NCI-H187 treated with DMSO at 0.1 percent for 48 hours (cell line): ENCODE results near the gene MTARC2.

Source experiments
- DNase-seq: peaks from one replicate; lab custom pipeline; 2025; lab: John Stamatoyannopoulos, UW

MTARC2 gene

DNA sequence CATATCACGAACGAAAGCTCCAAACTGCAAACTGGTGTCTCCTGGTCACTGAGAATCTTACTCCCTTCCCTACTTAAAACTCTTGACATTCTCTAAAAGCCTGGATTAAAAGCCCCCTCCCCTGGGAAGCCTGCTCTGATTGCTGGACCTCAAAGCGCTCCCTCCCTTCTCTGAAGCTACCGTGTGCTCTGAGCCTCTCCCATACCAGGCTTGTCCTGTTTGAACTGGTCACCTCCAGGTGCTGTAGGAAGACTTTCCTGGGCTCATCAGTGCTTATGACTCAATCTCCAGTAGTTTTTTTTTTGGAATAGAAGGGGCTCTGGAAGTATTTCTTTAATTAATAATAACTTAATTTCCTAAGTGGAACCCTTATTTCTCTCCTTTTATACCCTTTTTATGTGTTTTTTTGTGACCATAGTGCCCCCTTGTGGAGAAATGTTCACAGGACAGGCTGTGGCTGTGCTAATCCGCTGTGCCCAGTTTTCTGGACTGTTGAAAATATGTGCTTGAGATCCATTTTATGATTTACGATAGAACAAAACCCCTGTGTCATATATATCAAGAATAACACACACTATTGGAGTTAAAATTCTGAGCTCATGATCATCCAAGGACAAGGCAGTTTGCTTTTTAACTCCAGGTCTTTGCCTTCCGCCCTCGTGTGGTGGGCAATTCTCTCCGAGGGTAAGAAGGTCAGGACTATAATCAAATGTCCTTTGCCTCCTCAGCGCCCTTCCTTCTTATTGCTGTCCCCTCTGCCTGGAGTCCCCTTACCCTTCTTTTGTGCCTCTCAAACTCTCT, 55.5 kb downstream of the MTARC2 start:
- DNase-seq: no peak

DNA sequence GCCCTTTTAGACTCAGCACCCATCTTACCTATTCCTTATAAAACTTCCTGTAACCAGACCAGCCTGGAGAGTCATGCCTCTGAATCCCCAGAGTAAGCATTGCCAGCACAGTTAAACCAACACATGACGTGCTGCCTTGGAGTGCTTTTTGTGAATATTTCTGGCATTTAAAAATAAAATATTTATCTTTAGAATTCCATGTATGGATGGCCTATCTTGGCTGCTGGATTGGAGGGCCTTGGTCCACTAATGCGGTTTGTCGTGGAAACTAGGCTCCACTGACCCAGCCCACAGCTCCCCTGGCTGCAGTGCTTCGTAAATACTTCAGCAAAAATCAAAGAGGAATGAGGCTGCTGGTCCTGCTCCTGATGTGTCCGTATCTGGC, 56.1 kb downstream of the MTARC2 start:
- DNase-seq: no peak

DNA sequence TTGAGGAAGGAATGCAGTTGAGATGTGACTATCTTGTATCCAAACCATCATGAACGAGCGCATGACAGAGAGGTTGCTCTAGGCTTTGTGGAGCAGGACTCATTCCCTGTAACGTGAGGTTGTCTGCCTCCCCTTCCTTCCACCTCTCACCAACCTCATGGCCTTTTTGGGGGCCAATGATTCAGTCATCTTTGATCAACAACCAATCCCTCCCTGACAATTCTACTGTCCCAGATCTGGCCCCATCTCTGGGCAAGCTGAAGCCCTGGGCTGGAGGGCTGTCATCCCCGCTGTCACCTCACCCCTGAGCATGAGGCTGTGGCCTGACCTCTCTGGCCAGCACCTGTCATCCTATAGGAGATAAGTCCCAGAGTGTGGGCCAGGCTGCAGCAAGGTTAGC, 58.3 kb downstream of the MTARC2 start:
- DNase-seq: no peak

DNA sequence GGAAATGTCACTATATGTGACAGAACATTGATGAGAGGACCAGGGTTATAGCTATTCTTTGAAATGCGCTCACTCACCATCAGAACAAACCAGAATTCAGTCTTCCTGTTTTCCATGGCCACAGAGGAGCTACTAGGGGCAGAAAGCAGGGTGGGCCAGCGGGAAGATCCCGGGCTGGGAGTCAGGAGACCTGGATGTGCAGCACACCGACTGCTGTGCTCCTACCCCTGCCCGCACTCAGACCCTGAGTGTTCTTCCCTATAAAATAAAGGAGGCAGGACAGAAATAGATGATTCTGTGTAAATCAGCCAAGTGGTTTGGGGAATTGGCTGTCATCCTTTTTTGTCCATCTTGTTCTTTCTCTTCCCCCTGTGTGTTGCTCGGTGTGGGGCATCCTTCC, 59.6 kb downstream of the MTARC2 start:
- DNase-seq: no peak

DNA sequence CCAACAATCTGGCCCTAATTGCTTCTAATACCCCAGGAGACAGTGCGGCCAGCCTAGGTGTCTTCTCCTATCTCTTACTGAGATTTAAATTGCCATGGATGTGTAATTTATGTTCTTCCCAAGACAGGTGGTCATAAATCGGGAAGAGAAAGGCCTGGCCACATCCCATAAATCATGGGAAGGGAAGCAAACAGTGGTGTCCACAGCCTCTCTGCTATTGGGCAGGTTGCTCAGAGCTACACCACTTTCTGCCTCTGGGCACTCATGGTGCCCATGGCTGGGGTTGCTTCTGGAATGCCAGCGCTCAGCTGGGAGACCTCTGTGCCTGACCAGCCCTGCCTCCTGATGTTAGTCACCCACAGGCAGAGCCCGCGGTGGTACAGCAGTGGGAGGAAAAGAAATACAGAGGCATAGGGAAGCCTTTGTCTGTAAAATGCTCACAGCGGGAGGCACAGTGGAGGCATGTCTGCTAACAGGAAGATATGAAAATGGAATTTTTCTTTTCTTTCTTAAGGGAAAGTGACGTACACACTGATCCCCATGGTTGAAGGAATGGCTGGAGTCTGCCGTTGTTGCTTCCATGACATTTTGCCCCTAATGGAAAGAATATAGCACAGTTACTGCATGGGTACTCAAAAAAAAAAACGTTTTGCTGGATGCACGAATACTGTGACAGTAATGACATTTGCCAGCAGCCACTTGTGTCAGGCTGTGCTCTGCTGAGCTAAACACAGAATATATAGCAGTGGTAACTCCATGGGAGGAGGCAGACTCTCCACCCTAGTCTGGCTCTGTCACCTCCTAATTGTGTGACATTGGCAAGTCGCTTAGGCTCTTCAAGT, 60.4 kb downstream of the MTARC2 start:
- no peak for DNase-seq

DNA sequence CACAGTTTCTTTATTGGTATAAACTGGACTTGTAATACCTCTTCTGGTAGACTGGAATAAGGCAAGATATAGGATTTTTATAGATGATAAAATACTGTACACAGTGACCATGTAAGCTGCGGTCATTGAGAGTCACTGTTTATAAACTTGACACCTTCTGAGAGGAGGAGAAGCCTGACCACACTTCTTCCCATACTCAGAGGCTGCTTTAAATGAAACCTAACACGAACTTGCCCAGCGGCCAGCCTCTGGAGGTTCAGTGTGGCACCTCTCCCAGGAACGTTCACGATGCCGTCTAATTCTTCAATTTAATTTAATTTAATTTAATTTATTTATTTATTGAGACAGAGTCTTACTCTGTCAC, 61.0 kb downstream of the MTARC2 start:
- no peak for DNase-seq

DNA sequence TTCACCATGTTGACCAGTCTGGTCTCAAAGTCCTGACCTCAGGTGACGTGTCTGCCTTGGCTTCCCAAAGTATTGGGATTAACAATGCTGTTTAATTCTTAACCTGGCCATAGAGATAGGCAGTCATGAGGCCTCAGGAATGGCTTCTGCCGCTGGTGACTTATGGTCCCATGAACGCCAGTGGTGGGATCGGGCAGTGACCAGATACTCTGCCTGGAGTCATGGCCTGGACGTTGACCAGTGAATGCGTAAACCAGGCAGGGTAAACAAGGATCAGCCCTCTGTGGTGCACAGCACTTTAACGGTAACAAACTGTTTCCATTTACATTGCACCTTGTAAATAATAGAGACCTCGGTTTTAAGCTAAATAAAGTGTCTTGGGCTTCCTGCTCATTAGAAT, 61.6 kb downstream of the MTARC2 start:
- no peak for DNase-seq

DNA sequence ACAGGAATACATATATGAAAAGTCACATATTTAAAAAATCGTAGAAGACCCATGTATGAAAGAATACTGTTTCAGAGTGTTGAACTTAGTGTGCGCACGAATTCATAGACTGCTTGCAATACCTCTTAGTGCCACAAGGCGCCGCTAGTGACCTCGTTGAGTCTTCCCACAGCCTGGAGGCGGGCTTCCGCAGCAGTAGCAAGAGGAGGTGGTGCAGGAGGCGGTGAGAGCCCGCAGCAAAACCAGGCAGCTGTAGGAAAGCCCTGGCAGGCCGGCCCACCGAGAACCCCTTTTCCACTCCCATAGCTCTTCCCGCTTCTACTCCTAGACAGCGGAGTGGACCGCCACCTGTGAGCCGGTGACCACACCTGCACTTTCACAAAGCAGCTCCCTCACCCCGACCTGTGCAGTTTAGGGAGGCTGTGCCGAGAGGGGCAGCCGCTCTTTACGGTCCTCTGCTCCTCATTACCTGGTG, 62.1 kb downstream of the MTARC2 start:
- DNase-seq: no peak

DNA sequence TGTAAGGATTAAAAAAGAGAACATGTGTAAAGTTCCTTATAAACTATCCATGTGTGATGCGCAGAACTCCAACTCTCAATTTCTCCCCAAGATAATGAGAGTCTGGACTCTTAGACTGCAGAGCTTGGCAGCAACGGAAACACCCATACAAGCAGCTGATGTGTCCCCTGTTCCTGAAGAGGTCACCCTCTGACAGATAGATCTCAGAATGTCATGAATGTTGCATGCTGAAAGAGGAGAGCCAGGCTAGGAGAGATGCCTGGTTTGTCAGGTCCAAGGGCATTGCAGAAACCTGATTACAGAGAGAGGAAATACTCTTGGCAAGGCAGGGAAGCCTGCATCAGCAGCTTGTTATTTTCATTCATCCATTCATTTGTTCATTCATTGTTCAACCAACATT, 62.8 kb downstream of the MTARC2 start:
- no peak for DNase-seq

DNA sequence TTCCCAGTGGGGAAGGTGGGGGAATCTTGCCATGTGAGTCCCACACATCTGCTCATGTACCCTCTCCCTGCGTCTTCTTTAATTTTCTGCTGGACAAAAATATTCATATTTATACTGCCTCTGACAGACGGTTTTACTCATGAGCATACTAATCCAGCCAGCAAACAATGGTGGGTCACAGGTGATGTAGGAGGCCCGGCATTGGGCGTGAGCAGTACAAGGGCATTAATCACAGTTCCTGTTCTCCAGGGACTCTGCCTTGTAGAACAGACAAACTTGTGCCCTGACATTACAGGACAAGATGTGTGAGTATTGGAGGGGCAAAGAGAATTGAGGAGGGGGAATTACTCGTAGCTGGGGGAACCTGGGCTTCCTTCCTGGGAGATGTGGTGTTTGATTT, 63.6 kb downstream of the MTARC2 start:
- DNase-seq: no peak

DNA sequence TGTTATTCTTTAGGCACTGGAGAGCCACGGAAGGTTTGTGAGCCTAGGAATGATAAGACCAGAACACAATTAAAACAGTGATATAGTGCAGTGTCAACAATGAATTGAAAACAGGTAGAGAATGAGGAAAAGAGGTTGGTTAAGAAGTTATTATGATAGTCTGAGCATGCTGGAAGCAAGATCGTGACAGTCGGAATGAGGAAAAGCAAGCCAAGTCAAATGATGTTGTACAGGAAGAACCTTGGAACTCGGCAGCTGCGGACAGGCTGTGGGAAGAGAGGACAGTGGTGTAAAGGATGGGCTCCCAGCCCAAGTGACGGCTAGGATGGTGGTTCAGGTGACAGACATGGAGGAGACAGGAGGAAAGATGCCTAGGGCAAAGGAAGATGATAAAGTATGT, 64.2 kb downstream of the MTARC2 start:
- no peak for DNase-seq

DNA sequence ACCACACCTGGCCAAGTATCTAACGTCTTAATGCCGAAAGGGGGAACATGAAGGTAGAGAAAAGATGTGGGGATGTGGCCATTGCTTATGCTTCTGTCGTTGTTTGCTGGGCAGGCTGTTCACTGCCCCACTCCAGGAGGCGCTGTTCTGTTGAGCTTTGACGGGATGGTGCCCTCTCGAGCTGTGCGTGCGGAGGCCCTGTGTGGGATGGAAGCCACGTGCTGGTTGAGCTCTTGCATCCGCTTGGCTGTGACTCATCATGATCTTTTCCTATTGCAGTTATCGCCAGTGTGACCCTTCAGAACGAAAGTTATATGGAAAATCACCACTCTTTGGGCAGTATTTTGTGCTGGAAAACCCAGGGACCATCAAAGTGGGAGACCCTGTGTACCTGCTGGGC, 64.9 kb downstream of the MTARC2 start:
- no peak for DNase-seq

DNA sequence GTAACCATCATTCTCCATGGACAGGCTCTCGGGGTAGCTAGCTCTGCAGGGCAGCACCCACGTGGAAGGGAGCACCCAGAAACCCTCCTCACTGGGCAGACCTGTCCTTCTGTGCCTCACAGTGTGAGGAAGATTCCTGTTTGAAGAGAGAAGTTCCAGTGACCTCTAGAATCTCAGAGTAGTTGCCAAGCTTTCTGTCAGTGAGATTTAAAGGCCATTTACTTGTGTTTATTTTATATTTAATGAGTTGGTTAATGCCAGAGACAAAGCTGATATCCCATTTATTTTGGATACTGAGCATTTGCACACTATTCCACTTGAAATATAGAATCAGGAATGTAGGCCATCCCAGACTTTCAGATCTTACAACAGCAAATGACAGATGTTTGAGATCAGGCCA, 67.3 kb downstream of the MTARC2 start:
- DNase-seq: no peak

DNA sequence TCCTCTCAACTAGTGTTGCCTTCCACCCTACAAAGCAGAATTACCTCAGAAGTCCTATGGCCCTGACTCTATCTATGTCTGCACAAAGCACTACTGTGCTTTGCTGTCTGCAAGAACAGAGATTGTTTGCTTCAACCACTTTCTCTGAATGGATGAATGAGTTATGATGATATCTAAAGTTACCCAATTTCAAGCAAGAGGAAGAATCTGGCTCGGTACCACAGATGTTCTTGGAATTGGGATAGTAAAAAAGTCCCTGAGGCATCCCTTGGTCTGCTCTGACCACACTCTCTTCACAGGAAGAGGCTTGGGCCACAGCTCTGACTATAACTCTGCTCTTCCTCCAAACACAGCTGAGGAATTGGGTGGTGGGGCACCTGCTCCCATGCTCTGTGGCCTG, 69.8 kb downstream of the MTARC2 start:
- DNase-seq: no peak

DNA sequence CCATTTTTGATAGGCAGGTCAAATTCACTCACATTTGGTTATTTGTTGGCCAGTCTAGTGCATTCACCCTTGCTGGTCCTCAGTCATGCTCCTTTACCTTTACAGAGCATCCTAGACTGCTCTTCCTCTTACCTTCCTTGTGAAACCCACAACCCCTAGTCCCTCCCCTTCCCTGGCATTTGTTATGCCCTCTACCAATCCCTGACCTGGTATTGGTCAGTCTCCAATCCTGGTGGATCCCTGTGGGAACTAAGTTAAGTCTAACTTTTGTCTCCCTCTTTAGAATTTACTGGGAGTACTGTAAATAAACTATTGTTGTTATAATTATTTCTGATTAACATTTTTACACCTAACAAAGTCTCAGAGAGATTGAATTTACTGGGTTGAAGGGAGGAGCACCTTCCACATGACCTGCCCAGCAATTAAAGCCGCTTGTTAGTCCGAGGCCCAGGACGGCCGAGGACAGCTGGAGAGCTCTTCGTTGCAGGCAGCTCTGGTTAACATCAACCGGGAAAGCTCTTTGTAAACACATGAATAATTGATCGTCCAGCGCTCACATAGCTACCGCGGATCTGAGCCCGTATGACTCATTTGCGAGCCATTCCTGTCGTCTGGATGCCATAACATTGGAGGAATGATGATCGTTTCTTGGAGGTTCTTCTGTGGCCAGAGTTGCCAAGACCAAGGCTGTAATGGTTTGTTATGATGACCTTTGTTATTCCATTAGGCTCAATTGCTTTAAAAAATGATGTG, 70.5 kb downstream of the MTARC2 start:
- no peak for DNase-seq

DNA sequence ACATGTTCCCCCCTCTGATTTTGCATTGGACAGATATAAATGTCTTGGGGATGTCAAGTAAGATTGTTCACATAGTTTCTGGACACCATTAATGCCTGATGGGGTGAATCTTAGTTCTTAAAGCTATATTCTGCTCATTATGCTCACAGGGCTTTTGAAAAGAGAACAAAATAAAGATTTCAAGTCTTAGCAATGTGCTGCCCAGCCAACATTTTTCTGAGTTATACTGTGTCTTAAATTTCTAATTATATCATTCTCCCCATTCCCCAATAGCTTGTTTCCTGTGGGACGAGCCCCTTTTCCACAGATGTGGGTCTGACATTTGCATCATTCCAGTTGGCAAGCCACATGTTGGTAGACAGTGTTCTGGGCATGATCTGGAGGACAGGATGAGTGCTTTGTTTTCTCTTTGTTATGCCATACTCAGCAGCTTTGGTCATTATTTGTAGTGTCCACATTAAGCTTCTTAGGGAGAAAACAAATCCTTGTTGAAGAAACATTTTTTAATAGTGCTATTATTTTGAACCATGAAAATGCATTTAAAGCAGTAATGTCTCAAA, 71.4 kb downstream of the MTARC2 start:
- no peak for DNase-seq

DNA sequence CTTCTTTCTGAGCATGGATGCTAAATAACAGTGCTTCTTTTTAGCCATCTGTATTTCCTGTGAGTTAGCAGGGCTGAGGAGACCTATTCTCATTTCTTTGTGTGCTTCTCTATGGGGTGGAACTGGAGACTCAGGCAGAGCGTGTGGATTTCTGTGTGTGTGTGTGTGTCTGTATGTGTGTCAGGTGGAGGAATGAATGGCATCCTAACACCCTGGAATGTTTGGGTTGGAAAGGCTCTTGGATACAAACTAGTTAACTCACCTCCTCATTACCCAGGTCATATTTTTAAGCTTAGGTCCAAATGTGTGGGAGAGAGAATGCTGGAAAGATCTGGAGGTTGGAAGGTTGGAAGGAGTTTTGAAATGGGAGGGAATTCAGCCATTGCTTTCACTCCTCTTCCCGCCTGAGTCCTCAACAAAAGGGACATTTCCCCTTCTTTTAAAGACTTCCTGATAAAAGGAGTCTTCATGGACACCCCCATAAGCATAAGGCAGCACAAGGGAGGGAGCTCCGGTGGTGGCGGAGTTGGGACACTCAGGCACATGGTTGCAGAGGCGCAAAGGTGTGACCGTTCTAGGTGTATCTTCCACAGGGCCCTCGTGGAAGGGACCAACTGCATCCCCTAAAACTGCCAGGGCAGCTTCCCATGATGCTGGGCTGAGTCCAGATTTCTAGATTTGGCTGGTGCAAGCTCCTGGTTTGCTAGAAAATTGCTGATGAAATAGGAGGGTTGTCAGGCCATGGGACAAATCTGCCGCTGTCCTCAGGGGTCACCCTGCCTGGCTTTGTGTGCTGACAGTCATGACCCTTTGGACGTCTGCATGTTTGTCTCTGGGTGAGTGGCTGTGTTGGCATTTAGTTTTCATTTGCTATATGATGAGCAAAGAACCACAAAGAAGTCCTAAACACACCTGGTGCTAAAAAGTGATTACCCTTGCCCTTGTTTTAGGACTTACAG, 76.2 kb downstream of the MTARC2 start:
- no peak for DNase-seq

DNA sequence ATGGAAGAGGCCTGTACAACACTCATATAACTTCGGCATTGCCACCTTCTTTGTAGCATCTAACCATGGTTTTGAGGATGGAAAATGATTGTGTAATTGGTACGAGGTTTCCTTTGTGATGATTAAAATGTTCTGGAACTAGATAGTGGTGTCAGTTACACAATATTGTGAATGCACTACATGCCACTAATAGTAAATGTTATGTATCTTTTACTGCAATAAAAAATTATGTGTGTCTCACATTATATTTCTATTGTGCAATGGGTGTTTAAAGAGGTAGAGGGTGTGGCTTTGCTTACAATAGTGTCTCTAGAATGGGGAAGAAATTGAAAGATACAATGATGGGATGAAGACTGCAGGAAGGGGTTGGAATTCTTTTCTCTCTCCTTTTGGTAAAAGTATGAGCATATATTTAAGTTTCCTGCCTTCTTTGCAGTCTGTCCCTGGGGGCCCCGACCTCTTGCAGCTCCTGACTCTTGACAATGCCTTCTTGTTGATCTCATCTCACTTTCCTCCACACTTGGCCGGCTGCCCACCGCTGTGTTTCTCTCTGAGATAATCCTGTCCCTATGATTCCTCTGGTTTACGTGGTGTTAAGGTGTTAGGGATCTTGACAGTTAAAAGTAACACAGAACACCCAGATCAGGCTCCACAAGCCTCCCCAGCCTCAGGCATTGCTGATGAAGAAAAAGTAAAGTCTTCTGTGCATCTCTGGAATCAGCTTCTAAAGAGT, 77.9 kb downstream of the MTARC2 start:
- no peak for DNase-seq

DNA sequence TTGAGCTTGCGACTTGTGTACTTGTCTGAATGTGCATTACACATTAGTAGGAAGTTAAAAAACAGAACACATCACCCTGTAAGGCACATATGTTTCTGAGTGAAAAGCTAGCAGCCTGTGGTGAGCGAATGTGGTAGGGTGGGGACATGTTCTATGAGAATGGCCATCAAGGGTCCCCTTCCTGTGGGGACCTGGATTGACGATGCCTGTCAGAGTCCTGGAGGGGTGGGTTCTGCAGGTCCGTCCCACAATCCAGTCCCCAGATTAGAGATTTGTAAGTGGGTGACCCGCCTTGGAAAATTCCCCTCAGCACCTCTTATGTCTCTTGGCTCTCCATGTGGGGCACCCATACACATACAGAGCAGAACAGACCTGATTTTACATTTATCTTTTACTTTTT, 78.6 kb downstream of the MTARC2 start:
- no peak for DNase-seq

DNA sequence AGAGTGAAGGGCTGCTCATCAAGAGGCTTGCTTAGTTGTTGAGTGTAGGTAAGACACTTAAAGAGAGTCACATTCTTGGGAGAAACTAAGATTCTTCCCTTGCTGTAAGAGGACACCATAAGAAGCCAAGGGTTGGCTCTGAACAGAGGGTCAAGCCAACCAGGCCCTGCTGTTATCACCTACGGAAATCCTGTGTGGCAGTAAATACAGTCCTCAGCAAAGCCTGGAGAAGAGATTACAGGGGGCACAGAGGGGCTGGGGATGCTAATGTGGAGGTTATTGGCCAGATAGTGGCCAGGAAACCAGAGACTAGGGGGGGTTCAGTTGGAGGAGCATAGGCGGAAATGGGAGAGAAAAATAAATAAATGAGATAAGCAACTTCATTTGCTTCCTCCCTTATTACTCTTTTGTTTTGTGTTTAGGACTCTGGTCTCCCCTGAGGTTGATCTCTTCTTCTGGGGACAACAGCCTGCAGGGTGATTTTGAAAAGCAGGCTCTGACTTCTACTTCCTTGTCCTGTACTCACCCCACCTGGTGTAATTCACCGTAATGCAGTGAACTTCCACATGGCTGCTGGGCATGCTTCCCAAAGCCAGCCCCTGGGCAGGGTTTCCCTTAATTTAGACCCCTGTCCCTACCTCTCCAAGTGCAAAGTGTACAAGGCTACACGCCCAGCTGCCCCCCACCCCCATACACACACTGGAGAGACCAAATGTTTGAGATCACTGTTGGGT, 79.5 kb downstream of the MTARC2 start:
- DNase-seq: no peak
